Stimulated activated CD4-positive, alpha-beta T cell treated with anti-CD3 and anti-CD28 coated beads, Interleukin-15, amount 100 ng/mL, for 24 hours (primary cell): ENCODE measurements around the gene CDV3.

Experiments
- DNase-seq: peaks from one replicate; pipeline ENCODE4 v3.0.0-alpha.2; 2020

CDV3 gene

DNA sequence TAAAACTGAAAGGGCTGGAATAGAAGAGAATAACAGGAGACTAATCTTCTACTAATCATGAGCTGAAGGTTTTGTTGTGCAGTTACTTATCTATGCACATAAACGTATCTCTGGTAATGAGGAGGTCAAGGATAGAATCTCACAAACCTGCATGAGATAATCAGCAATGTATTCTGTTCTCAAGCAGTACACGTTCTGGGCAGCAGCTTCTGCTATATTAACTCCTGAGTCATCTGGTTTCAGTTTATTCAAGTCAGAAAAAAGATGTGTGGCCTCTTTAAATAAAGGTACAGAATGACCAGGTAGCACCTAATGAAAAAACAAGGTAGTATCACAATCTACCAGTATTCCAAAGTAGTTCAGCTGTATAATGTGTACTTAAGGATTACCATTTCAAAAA is 34.9 kb downstream of the CDV3 start:
- DNase-seq = no peak

DNA sequence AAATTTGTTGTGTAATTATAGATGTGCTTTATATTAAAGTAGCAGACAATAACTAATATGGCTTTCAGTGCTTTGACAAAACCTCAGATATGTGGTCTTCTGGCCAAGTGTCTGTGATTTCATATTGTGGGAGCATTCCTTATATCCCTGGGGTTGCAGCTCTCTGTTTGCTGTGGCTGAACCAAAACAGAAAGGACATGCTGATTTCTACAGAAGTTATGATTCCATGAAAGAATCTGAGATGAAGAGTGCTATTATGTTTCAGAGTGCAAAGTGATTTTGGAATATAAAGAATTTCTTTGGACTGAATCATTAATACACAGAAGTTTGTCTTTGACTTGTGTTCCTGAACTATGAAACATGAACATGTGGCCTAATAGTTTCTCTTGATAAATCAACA is 36.5 kb downstream of the CDV3 start:
- DNase-seq = no peak

DNA sequence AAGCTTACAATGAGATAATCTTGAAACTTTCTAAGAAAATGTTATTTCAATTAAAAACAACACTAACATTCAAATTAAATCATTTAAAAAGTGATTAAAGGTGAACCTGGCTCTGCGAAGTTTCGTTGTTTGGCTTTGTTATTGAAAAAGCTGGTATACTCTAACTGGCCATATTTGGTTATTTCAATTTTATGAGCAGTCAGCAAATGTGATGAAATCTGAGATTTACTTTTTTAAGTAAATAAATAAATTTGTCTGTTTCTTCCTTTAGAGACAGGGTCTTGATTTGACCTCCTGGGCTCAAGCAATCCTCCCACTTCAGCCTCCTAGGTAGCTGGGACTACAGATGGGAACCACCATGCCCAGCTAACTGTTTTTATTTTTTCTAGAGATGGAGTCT is 38.0 kb downstream of the CDV3 start:
- DNase-seq = no peak

DNA sequence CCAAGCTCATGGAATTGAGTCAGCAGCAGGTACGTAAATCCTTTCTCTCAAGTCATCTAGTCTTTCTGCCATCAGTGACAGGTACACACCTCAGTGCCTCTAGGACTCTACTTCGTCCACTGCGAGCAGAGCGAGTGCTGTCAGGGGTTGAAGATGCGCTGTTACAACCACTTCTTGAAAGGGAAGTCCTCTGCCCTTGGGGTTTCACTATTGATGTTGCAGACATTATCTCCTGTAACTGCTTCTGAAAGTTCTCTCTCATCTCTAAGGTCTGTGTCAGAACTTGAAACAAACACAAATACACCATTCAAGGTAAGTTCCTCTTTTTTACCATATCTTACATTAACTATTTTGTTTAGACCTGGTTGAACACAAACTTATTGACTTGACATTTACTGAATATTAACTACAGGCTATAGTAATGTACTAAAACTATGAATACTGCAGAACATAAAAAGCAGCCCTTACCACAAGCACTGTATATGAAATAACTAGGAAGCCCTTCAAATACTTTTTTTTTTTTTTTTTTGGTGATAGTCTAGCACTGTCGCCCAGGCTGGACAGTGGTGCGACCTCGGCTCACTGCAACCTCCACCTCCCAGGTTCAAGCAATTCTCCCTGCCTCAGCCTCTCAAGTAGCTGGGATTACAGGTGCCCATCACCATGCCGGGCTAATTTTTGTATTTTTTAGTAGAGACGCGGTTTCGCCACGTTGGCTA is 46.7 kb downstream of the CDV3 start:
- DNase-seq = no peak

DNA sequence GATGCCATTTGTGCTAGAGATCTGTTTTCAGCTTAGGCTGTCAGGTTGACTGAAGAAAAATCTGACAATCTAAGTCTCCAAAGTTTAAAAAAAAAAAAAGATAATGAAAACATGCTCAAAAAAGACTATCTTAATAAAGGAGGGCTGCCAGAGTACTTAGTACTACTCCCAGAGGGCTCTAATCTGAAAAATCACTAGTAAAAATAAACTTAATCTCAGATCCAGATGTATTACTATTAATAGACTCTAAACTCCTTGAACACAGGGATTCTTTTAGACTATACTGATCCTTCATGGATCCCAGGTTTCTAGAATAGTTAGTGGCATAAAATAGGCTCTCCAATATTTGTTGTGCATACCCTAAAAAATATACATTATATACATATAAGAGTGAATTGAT is 54.3 kb downstream of the CDV3 start:
- DNase-seq = no peak

DNA sequence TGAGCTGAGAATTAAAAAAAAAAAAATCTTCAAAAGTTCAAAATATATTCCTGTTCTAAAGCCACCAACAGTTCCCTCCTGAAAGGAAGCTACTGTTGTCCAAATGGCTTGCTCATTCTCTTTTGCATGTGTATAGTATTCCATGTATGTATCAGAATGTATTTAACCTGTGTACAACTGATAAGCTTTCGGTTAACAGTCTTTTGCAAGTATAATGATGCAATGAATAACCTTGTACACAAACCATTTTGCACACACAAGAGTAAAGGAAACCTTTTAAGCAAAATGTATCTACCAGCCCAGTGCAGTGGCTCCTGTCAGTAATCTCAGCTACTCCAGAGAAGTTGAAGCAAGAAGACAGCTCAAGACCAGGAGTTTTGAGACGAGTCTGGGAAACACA is 55.7 kb downstream of the CDV3 start:
- no peak for DNase-seq

DNA sequence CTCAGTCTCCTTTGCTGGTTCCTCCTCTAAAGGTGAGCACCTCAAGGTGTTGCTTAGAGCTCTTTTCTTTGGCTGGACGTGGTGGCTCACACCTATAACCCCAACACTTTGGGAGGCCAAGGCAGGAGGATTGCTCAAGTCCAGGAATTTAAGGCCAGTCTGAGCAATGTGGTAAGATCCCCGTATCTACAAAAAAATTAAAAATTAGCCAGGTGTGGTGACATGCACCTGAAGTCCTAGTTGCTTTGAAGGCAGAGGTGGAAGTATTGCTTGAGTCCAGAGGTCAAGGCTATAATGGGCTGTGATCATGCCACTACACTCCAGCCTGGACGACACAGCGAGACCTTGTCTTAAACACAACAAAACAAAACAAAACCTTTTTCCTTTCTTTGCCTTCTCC is 60.0 kb downstream of the CDV3 start:
- no peak for DNase-seq
